RWPE1 (cell line): ENCODE results near the gene MAJIN.
"Not testable (repeated sequence)": the region's sequence is repeated elsewhere in the genome, so short reads cannot be mapped to it uniquely, and the experiment has no call there.

Experiments used
- CTCF ChIA-PET: fragments of 350-600 bp; sonication (Branson Sonifier 250); formaldehyde crosslinking; extraction: SDS; loops from one replicate; lab custom pipeline; 2021; lab: Yijun Ruan, JAX
- POLR2A ChIA-PET: fragments of 400-600 bp; formaldehyde crosslinking; extraction: SDS; loops from one replicate; lab custom pipeline; 2020; ENCODE audit warnings: antibody characterized with exemption; ENCODE audit not compliant: low non-redundant PET; lab: Yijun Ruan, JAX
- DNase-seq: peaks from one replicate; pipeline ENCODE4 v3.0.0; 2012; ENCODE audit warnings: low spot score
- H3K27ac ChIP-seq: fragments of 450-650 bp; 2 replicates; pipeline ENCODE4 v1.5.1; 2017
- CTCF ChIP-seq: fragments of 450-650 bp; conservative IDR thresholded peaks from 2 replicates; pipeline ENCODE4 v1.5.1; 2017; ENCODE audit warnings: low read depth, mild to moderate bottlenecking

The MAJIN gene

GRCh38 chr11:65014726-65015227 lies 42.9 kb upstream of the MAJIN start:
- TF ChIP-seq CTCF = no peak
- H3K27ac ChIP-seq = peak overlapping the region; percentile 98
- DNase-seq = no peak
- ChIA-PET CTCF (interaction anchor here (0.6 to 2.6 kb wide), 30 partner anchors 10 to 1247 kb away, joined by 3 to 14 read pairs (median 4); partner anchors contain the start of genes ATG2A, BATF2, CAPN1 and CDC42BPG), POLR2A (interaction anchor here (0.8 kb wide), 2 partner anchors 167 to 171 kb away, joined by 3 read pairs; no protein-coding TSS in a partner anchor)

- H3K27ac ChIP-seq = peak within 1 kb of the TSS; percentile 98
- ChIA-PET POLR2A (interaction anchor here (0.8 to 1.0 kb wide), 3 partner anchors 98 to 170 kb away, joined by 3 read pairs; no protein-coding TSS in a partner anchor), CTCF (interaction anchor here (0.5 to 2.6 kb wide), 39 partner anchors 9 to 1246 kb away, joined by 3 to 14 read pairs (median 4); partner anchors contain the start of genes ATG2A, BATF2, CAPN1 and CDC42BPG)
- peak; percentile 86 for DNase-seq
- TF ChIP-seq CTCF = peak; percentile 82
Observed at GRCh38 chr11:65013888-65014725, 42.2 kb upstream of the MAJIN start, which contains the start of gene ARL2. TSS of gene ARL2 (plus strand) at chr11:65014160. CDS start at chr11:65014208, 48 bp downstream.

GRCh38 chr11:65013130-65013887 lies 41.4 kb upstream of the MAJIN start:
- CTCF ChIA-PET = interaction anchor here (0.5 to 2.6 kb wide), 27 partner anchors 10 to 591 kb away, joined by 3 to 14 read pairs (median 4); partner anchors contain the start of genes ATG2A, BATF2, CDC42BPG and EHD1
- H3K27ac ChIP-seq = peak overlapping the region; percentile 98
- DNase-seq = peak; percentile 90
- TF ChIP-seq CTCF = no peak; the same call in 1 of the 2 replicates
- POLR2A ChIA-PET = interaction anchor here (0.8 to 1.0 kb wide), 2 partner anchors 86 to 97 kb away, joined by 3 to 7 read pairs; no protein-coding TSS in a partner anchor

- no peak for TF ChIP-seq CTCF
- H3K27ac ChIP-seq = peak overlapping the region; percentile 99
- ChIA-PET POLR2A (no interaction called here), CTCF (interaction anchor here (0.6 kb wide), 2 partner anchors 521 to 950 kb away, joined by 3 read pairs; no protein-coding TSS in a partner anchor)
- DNase-seq = no peak
Observed at GRCh38 chr11:65008873-65009272, 37.0 kb upstream of the MAJIN start.

- ChIA-PET CTCF (interaction anchor here (0.6 to 2.1 kb wide), 2 partner anchors 11 to 667 kb away, joined by 3 to 5 read pairs; partner anchors contain the start of gene BATF2), POLR2A (no interaction called here)
- TF ChIP-seq CTCF = no peak
- no peak for DNase-seq
- H3K27ac ChIP-seq = peak overlapping the region; percentile 99
Observed at GRCh38 chr11:65008016-65008415, 36.1 kb upstream of the MAJIN start.

GRCh38 chr11:65003968-65004367 lies 32.1 kb upstream of the MAJIN start:
- POLR2A ChIA-PET, CTCF ChIA-PET, DNase-seq: not testable (repeated sequence)
- peak overlapping the region; percentile 99 for H3K27ac ChIP-seq
